GM18868 (cell line): ENCODE data around the gene ZSWIM4.
"Not testable (repeated sequence)": the region's sequence is repeated elsewhere in the genome, so short reads cannot be mapped to it uniquely, and the experiment has no call there.

Source experiments
- ATAC-seq: cut with Tn5 transposase; IDR thresholded peaks from one replicate; pipeline ENCODE4 v1.9.1; 2021; ENCODE audit warnings: mild to moderate bottlenecking, moderate library complexity; ENCODE audit not compliant: unreplicated experiment

Gene ZSWIM4

DNA sequence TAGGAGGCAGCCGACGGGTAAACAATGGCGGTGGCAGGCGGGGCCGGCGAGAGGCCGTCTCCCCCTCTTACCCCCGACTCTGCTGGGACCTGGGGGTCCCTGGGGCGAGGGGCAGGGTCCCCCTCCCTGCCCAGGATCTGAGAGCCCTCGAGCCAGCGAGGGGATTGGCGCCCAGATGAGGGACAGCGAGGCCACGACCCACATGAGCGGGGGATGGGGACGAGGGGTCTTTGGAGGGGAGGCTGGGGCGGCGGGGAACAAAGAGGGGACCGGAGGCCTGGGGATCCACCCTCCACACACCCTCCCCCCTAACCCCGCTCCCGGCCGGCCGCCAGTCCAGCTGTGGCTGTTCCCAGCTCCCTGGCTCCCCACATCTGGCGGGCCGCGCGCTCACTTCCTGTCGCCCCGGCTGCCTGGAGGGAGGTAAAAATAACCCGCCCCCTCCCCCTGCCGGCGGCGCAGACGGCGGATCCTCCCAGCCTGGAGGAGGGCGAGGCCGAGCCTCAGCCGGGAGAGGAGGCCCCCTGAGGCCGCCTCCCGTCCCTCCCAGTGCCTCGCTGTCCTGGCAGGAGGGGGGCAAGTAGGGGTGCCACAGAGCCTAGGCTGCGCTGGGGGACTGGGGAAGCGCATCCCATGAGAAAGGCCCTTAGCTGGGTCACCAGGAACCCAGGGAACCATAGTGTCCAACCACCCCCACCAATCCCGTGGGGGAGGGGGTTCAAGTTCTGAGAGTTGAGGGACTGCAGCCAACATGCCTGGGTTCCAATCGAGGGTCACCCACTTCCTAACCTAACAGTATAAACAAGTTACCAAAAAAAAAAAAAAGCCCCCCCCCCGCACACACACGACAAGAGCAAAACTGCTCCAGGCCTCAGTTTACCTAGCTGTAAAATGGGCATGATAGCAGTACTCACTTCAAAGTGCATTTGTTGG is 52.4 kb downstream of the ZSWIM4 start:
- no peak for ATAC-seq

DNA sequence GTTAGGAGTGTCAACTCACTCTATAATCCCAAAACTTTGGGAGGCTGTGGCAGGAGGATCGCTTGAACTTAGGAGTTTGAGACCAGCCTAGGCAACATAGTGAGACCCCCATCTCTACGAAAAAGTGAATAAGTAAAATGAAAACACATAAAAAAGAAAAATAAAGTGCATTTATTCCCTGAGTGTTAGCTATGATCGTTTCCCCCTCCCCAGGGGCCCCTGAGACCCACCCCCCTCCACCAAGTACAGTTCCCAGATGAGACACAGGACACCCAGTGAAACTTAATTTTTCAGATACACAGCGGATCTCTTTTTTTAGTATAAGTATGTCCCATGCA is 53.1 kb downstream of the ZSWIM4 start:
- ATAC-seq: no peak

DNA sequence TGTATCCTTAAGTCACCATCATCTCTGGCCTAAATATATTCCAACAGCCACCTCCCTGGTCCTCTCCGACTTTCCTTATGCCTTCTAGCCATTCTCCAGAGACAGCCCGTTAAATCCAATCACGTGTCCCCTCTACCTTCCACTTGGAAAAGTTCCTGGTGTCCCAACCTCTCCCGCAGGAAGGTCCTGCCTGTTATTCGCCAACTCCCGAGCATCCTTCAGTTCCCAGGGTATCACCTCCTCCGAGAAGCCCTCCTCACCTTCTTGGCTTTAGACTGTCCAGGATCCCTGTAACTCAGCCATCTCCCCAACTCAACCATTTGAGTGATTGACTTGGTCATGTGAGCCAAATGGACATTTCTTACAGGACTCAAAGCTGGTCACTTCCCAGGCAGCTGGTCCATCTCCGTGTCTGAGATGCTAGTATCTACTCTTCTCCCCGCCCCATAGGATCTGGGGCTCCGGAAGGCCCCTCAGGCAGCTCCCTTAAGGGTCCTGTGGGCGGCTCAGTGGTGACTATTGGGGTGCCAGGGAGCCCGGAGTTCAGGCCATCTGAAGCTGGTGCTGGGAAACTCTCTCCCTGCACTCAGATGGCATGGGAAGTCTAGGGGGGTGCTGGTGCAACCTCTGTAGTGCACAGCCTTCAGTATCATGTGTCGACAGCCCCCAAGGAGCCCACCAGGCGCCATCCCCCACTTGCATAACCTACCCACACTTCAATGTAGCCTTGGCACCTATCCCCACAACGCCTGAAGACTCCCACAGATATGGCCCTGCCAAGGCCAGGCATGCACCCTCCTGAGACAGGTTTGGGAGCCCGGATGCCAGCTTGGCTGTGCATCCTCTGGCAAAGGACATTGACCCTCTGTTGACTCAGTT is 53.8 kb downstream of the ZSWIM4 start:
- ATAC-seq: no peak

- ATAC-seq: no peak
Observed at GRCh38 chr19:13849991-13850909, 55.0 kb downstream of the ZSWIM4 start.

DNA sequence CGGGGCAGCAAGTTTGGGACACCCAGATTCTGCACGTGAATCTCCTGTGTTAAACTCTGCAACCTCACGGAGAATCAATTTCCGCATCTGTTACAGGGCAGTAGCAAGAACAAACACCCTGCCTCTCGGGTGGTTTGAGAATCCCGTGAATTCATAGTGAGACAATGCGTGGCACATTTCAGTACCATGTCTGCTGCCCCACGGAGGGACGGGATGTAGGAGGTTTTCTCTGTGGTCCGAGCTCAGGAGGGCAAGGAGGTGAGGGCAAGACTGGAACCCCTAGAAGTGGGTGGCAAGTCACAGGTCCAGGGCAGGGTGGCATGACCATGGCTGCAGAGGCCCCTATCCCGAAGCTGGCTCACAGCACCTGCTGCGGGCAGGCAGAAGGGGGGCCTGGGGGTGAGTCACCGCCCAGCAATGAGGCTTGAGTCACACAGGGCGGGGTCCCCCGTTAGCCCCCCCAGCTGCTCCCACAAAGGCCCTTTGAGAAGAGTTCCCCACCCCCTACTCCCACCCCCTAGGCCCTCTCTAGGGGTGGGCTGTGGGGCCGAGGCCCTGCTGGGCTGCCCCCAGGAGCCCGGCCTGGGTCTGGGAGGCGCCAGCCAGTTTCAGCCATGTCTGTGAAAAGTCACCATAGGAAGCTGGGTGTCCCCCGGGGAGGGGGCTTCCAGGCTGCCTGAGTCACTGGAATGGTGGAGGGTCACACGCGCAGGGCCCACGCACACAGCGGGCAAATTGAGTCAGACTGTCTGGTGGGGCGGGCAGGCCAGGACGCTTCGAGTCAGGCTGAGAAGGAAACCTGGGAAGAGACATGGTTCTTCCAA is 55.9 kb downstream of the ZSWIM4 start:
- no peak for ATAC-seq

- ATAC-seq: not testable (repeated sequence)
Observed at GRCh38 chr19:13851734-13852114, 56.5 kb downstream of the ZSWIM4 start.

GRCh38 chr19:13852171-13852707 is 57.0 kb downstream of the ZSWIM4 start:
- ATAC-seq: not testable (repeated sequence)

- ATAC-seq: no peak
Observed at GRCh38 chr19:13856497-13856896, 61.3 kb downstream of the ZSWIM4 start.

DNA sequence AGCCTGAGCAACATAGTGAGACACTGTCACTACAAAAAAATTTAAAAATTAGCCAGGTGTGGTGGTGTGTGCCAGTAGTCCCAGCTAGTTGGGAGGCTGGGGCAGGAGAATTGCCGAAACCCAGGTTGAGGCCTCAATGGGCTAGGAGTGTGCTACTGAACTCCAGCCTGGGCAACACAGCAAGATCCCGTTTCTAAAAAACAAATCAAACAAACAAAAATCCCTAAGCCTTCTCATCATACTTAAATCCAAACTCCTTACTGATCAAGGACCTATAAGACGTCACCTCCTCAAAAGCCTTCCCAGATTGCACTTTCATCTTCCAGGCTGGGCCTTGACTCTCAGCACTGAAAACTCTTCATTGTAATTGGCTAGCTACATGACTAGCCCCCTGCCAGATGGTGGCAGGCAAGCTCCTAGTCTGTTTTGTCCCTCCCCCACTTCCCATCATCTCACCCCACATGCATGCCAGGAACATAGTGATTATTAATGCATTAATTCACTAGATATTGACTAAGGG is 64.2 kb downstream of the ZSWIM4 start:
- ATAC-seq: no peak

DNA sequence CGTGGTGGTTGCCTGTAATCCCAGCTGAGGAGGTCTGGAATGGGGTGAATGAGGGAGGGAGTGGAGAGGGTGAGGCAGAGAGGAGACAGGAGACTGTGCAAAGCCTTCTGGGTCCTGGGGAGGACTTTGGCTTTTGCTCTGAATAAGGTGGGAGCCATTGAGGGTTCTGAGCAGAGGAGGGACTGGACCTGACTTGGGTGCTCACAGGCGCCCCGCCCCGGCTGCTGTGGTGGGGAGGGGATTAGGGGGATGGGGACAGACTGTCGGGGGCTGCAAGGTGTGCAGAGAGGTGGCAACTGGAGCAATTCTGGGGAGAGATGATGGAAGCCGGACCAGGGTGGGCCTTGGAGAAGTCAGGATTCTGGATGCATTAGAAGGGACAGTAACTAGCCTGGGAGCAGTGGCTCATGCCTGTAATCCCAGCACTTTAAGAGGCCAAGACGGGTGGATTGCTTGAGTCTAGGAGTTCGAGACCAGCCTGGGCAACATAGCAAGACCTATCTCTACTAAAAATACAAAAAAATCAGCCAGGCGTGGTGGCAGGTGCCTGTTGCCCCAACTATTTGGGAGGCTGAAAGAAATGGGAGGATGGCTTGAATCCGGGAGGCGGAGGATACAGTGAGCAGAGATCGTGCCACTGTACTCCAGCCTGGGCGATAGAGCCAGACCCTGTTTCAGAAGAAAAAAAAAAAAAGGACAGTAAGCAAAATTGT is 65.6 kb downstream of the ZSWIM4 start:
- no peak for ATAC-seq

DNA sequence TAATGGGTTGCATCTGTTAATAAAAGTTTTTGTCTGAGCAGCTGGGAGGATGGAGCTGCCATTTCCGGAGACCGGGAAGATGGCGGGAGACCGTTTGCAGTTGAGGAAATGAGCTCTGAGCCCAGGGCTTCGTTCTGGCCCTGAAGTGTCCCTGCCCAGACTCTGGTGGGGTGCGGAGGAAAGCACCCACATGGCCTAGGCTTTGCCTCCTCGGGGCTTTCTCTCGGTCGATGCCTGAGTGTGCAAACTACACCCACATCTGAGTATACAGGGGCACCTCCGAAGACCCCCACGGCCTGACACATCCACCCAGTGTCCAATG is 66.1 kb downstream of the ZSWIM4 start:
- peak; percentile 40 for ATAC-seq

- peak; percentile 81 for ATAC-seq
Observed at GRCh38 chr19:13861714-13862531, 66.7 kb downstream of the ZSWIM4 start.

DNA sequence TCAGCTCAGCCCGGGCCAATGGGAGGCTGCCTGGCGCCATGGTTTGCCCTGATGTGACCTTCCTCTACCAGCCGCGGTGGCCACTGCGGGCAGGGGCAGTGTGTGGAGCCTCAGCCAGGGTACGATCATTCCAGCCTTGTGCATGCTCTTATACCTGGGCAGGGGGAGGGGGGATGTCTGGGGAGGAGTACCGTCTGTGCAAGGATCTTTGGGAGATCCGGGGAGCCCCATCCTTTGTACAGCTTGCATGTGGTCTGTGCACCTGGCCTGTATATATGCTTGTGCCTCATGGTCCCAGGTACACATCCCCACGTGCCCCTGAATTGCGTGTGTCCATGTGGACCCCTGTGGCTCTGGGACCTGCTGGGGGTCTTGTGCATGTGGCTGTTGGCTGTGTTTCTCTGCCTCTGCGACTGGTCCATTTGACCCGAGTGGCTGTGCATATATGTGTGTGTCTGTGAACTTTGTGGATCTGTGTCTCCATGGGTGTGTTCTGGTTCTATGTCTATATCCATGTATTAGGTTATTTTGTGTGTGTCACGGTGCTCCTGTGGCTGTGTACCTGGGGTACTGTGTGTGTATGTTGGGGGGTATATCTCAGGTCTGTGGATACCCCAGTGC is 68.9 kb downstream of the ZSWIM4 start:
- no peak for ATAC-seq

DNA sequence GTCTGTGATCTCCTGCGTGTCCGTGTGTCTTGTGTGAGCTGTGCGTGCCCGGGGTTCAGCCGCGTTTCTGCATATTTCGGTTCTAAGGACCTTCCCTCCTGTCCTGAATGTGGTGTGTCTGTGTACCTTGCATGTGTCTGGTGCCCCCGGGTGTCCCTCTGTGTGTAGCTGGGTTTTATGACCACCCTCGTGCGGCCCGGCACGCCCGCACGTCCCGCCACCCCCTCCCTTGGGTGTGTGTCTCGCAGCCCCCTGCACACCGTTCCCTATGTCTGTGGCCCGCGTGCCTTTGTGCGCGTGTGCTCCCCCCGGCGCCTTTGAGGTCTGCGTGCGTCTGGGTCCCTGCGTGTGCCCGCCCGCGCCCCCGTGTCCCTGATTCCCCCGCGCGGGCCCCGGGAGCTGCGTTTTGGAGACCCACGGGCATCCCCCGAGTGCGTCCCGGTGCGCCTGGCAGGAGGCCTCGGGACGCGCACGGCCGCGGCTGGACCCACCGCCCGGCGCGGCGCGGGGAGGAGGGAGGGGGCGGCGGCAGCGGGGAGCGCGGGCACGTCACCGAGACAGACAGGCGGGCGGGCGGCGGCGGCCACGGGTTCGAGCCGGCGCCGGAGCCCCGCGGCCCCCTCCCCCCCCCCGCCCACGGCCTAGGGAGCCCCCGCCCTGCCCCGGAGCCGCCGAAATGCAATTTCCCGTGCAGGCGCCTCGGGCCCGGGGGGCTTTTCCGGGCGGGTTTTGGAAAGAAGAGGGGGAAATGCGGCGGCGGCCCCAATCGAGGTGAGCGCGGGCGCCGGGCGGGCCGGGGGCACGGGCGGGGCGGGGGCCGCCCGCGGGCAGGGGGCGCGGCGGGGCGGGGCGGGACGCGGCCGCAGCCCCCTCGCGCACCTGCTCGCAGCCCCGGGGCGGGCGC is 69.7 kb downstream of the ZSWIM4 start:
- no peak for ATAC-seq

DNA sequence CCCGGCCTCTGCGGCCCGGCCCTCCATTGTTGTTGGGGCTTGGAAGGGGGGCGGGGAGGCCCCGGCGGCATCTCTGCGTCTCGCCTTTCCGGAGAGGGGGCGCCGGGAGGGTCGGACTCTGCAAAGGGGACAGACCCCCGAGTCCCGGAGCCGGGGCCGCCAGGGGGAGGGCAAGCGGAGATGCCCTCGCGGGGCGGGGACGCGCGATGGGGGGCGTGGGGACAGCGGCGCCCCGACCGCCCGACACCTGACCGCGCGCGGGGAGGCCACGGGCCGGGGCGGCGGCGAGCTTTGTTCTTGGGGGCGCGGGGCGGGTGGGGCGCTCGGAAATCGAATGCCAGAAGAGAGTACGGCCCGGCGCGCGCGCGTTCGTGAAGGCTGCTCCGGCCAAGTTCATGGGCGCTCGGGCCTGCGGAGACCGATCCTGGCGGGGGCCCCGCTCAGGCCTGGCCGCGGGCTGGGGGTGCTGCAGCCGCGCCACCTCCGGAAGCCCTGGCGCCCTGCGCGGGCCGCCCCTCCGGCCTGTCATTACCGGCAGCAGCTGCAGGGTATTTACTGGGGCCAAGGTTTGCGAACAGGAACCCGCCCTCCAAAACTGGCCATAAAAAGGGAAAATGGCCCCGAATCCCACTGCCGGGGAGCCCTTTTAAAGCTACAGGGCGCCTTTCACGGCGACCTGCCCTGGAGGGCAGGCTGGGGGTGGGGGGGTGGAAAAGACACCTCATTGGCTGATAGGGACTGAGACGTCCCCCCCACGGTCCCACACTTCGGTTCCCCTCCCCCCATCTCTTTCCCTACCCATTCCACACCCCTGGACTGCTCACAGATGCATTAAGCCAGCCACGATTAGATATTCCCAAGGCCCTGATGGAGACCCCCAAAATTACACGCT is 70.6 kb downstream of the ZSWIM4 start:
- no peak for ATAC-seq
